ENCODE results near the gene VAC14.
"Not testable (repeated sequence)": the region's sequence is repeated elsewhere in the genome, so short reads cannot be mapped to it uniquely, and the experiment has no call there.

VAC14 gene

DNA sequence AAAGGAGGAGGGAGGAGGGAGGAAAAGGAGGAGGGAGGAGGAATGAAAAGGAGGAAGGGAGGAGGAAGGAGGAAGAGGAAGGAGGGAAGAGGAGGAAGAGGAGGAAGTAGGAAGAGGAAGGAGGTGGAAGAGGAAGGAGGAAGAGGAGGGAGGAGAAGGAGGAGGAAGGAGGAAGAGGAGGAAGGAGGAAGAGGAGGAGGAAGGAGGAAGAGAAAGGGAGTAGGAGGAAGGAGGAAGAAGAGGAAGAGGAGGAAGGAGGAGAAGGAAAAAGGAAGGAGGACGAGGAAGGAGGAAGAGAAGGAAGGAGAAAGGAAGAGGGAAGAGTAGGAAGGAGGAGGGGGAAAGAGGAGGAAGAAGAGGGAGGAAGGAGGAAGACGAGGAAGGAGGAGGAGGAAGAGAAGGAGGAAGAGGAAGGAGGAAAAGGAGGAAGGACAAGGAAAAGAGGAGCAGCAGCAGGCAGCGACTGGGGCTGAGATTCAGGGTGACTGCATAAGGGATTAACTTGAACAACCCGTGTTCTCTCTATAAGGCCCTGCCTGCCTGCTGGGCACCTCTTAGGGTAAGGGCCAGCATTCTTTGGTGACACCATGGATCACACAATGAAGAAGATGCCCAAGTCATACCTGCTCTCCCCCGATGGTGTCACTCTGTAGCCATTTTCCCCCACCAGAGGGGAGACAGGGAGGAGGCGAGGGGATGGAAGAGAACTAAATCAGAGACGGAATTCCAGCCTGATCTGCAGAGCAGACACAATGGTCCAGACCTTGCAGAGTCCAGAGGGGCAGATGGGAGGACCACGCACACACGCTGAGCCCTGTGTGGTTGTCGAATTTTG is 156.0 kb downstream of the VAC14 start:
- no peak overlapping the region for H3K4me3 ChIP-seq (replicated peaks; ENCODE audit: low read depth, low read length)
- TF ChIP-seq, protein P1, sequence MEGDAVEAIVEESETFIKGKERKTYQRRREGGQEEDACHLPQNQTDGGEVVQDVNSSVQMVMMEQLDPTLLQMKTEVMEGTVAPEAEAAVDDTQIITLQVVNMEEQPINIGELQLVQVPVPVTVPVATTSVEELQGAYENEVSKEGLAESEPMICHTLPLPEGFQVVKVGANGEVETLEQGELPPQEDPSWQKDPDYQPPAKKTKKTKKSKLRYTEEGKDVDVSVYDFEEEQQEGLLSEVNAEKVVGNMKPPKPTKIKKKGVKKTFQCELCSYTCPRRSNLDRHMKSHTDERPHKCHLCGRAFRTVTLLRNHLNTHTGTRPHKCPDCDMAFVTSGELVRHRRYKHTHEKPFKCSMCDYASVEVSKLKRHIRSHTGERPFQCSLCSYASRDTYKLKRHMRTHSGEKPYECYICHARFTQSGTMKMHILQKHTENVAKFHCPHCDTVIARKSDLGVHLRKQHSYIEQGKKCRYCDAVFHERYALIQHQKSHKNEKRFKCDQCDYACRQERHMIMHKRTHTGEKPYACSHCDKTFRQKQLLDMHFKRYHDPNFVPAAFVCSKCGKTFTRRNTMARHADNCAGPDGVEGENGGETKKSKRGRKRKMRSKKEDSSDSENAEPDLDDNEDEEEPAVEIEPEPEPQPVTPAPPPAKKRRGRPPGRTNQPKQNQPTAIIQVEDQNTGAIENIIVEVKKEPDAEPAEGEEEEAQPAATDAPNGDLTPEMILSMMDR (IDR thresholded peaks at IDR 0.05; ENCODE audit: low read length, missing control alignments) = no peak
- no peak for DNase-seq (ENCODE audit: low read depth)

DNA sequence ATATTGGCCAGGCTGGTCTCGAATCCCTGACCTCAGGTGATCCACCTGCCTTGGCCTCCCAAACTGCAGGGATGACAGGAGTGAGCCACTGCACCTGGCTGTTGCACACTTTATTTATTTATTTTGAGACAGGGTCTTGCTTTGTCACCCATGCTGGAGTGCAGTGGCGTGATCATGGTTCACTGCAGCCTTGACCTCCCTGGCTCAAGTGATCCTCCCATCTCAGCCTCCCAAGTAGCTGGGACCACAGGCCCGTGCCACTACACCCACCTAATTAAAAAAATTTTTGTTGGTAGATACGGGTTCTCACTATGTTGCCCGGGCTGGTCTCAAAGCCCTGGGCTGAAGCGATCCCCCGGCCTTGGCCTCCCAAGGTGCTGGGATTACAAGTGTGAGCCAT is 157.7 kb downstream of the VAC14 start:
- H3K4me3 ChIP-seq (replicated peaks; ENCODE audit: low read depth, low read length); DNase-seq (ENCODE audit: low read depth): not testable (repeated sequence)

DNA sequence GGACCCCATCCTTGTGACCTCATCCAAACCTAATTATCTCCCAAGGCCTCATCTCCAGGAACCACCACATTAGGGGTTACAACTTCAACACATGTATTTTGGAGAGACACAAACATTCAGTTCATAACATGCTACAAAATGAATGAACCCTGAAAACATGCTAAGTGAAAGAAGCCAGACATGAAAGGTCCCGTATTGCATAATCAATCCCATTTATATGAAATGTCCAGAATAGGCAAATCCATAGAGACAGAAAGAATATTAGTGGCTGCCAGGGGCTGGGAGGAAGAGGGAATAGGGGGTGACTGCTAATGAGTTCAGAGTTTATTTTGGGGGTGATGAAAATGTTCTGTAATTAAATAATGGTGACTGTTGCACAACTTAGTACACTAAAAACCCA is 158.3 kb downstream of the VAC14 start:
- TF ChIP-seq, protein P1 (IDR thresholded peaks at IDR 0.05; ENCODE audit: low read length, missing control alignments) = no peak
- H3K4me3 ChIP-seq (replicated peaks; ENCODE audit: low read depth, low read length) = no peak overlapping the region
- no peak for DNase-seq (ENCODE audit: low read depth)

DNA sequence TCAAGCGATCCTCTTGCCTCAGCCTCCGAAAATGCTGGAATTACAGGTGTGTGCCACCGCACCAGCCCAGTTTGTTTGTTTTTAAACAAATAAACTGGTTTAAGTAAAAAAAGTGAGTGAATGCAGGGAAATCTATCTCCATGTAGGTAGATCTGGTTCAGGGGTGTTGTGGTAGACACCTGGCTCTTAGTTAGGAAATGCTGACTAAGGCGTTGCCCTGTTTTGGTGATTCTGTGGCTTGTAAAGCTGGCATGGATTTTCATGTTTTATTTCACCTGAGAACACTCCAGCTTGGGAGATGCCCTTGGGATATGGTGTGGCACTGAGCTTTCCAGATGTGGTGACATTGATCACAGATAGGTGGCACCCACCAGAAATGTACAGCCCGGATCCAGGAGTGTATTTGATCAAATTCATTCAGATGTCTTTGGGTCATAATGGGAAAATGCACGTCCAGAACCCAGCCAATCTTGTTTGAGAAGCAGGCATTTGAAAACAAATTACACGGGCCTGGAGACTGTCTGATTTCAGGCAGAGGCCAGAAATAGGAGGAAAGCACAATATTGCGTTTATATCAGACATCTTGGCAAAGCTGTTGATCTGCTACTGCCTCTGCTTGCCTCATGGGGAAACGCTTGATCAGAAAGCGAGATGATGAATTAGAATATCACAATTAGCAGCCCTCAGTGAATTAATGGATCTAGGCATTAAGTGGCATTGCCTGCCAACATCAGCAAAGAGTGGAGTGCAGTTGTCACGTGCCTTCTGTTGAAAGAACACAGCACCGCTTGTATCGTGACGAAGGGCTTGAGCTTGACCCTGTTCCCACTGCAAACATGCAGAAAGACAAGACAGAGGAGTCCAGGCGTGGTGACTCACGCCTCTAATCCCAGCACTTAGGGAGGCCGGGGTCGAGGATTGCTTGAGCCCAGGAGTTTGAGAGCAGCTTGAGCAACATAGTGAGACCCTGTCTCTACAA is 161.9 kb downstream of the VAC14 start:
- no peak overlapping the region for H3K4me3 ChIP-seq (replicated peaks; ENCODE audit: low read depth, low read length)
- TF ChIP-seq, protein P1 (IDR thresholded peaks at IDR 0.05; ENCODE audit: low read length, missing control alignments) = peak; percentile 4
- peak; percentile 88 for DNase-seq (ENCODE audit: low read depth)

Data from fibroblast of pulmonary artery (primary cell).